Stimulated activated CD4-positive, alpha-beta T cell treated with anti-CD3 and anti-CD28 coated beads, Interleukin-15, amount 100 ng/mL, for 1 hour (primary cell): ENCODE results near the gene RNFT2.

ENCODE experiments used
- DNase-seq, 2 donors: peaks; one replicate each; pipeline ENCODE4 v3.0.0-alpha.2; 2020; ENCODE audit warnings: low read depth in 1 of 2, low spot score in 1 of 2

The RNFT2 gene

DNA sequence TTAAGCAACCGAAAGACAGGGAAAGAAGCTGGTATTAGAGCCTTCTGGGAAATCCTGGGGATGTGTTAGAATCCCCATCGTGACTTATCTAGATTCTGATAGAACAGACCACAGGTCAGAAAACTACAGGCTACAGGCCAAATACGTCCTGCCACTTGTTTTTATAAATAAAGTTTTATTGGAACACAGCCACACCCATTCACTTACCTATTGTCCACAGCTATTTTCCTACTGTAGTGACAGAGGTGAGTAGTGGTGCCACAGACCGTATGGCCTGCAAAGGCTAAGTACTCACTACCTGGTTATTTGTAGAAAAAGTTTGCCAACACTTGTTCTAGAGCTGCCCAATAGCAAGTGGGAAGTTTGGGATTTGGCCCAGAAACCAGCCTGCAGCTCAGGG is 89.3 kb downstream of the RNFT2 start:
- DNase-seq = no peak

DNA sequence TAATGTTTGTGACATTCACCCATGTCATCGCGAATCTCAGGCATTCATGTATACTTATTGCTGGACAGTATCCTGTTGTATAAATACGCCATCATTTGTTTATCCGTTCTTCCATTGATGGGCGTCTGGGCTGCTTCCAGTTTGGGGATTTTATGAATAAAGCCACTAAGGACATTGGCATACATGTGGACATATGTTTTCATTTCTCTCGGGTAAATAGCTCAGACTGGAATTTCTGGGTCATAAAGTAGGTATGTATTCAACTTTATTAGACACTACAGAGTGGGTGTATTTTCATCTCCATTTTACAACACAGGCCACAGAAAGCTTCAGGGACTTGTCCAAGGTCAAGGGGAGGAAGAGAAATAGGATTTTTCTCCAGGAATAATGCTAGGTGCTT is 94.2 kb downstream of the RNFT2 start:
- no peak for DNase-seq

DNA sequence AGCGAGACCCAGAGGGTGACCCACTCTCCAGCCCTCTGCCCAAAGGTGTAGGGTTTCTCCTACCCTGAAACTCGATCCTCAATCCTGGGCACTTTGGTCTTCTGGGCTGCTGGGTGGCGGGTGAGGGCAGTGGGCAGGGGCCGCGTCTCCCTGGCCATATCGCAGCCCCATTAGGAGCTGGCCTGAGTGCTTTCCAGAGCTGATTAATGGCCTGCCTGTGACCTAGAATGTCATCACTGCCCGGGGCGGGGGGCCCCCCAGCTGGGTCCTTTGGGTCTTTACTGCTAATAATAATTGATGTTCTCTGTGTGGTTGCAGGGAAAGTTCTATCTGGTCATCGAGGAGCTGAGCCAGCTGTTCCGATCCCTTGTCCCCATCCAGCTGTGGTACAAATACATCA is 95.4 kb downstream of the RNFT2 start:
- DNase-seq = no peak

DNA sequence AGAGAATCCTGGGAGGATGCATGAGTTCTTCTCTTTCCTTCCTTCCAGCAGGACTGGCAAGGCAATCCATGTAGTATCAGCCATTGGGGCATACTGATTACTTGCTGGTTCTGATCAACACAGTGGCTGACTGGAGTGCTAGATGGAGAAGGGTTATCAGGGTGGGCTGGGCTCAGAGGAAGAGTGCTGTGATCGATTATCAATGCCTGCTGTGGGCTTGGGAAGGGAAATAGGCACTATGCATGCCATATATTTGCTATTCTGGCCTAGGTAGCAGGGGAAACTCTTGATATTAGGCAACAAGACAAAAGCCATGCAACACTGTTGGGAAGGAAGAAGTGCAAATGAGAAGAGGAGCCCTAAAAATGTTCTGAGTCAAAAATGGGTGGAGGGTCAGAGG is 97.4 kb downstream of the RNFT2 start:
- DNase-seq = no peak

DNA sequence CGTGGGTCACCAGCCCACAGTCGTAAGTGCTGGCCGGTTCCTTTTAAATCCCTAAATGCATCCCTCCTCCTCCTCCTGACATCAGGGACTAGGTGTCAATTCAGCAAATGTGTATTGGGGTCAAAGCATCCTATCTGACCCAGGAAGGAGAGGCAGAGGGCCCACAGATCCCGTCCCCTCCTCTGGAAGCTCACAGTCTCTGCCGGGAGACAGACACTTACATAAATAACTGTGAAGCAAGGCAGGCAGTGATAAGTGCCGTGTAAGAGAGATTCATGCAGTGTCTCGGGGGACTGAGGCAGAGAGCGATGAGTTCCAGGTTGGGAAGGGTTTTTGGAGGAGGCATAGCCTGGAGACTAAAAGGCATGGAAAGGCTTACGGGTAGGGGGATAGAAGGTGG is 99.0 kb downstream of the RNFT2 start:
- DNase-seq = no peak

DNA sequence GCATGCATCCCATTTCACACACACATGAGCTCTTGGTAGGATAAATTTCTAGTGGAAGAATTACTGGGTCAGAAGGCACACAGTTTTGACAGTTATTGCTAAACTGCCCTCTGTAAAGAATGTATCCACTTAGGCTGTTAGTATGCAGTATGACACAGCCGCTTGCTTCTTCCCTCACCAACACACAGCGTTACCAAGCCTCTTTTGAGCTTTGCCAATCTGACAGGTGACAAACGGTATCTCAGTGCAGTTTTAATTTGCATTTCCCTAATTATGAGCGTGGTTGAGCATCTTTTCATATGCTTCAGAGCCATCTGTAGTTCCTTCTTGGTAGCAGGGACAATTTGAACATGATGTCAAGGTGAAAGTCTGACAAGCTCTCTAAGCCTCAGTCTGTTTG is 100.2 kb downstream of the RNFT2 start:
- no peak for DNase-seq

DNA sequence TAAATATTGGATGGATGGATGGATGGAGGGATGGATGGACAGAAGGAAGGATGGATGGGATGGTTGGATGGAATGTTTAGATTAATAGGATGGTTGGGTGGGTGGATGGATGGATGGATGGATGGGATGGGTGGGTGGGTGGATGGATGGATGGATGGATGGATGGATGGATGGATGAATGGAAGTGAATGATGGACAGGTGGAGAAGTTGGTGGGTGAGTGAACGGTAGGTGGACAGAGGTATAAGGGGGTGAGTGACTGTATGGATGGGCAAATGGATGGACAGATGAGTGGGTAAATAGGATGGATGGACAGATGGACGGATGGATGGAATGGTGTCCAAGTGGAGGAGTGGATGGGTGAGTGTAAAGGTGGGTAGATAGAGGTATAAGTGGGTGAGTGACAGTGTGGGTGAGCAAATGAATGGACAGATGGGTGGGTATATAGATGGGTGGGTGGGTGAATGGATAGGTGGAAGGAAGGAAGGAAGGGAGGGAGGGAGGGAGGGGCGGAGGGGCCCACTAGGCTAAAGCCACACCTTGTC is 101.2 kb downstream of the RNFT2 start:
- no peak for DNase-seq

DNA sequence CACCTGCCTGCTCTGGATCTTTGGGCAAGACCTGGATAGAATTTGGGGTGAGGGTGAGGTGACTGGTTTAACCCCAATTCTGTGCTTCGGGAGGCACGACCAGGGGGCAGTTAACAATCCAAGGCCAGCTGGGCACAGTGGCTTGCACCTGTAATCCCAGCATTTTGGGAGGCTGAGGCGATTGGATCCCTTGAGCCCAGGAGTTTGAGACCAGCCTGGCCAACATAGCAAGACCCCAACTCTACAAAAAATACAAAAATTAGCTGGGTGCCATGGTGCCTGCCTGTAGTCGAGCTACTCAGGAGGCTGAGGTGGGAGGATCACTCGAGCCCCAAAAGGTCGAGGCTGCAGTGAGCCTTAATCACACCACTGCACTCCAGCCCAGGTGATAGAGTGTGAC is 105.0 kb downstream of the RNFT2 start:
- no peak for DNase-seq

DNA sequence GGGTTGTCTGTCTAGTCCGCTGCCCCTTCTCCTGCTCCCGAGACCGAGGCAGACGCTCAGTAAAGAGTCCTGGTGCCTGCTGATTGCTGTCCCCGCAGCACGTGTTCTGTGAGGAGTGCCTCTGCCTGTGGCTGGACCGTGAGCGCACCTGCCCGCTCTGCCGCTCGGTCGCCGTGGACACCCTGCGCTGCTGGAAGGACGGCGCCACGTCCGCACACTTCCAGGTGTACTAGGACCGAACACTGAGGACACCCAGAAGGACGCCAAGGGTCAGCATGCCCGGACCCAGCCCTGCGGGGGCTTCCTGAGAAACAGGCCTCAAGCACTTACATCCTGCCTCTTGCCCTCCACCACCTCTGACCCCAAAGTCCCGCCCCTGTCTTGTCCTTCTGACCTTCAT is 111.1 kb downstream of the RNFT2 start:
- no peak for DNase-seq

DNA sequence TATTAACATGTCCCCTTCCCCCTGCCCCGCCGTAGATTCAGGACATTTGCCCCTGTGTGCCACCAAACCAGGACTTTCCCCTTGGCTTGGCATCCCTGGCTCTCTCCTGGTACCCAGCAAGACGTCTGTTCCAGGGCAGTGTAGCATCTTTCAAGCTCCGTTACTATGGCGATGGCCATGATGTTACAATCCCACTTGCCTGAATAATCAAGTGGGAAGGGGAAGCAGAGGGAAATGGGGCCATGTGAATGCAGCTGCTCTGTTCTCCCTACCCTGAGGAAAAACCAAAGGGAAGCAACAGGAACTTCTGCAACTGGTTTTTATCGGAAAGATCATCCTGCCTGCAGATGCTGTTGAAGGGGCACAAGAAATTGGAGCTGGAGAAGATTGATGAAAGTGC is 114.2 kb downstream of the RNFT2 start:
- DNase-seq = no peak

DNA sequence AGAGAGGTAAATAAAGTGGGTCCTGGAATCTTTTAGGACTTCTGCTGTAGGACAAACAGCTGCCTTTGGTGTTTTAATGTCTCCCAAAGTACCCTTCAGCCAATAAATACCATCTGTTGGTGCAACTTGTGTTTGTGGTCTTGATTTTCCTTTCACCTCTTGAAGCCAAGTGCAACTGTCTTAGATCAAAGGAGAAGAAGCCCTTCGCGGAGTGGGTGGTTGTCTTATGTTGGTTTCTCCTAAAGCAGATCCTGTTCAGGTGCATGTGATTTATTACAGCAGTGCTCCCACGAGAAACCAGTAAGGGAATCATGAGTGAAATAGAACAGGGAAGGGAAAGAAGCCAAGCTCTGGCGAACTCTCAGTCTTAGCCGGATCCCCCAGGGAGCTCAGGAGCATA is 115.4 kb downstream of the RNFT2 start:
- DNase-seq = no peak

DNA sequence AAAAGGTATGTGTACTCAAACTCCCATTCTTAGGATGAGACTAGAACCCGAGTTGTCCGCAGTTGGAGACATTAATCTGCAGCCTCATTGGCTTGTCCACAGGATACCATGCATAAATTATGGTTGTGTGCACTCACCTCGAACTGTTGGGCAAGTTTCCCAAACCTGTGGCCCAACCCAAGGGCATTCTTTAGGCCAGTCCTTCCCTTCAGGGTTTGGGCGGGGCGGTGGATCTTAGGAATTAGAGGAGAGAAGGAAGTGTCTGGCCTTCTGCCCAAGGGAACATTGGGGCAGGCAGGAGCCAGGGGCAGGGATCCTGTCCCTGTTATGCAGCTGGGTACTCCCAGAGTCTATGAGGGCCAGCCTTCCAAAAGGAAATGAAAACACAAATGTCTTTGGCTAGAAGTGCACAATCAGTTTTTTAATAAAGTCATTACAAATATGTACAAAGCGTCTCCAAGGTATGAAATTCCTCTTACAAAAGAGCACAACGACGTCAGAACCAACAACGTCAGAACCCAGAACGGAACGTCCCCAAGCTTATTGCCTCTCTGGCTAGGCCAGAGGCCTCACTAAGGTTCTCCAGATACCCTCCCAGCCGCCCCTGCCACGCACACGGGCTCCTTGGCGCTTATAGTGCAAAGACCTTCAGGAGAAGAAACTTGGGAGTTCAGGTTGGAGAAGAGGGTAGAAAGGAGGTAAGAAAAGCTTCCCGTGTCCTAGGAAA is 117.8 kb downstream of the RNFT2 start:
- DNase-seq = no peak

DNA sequence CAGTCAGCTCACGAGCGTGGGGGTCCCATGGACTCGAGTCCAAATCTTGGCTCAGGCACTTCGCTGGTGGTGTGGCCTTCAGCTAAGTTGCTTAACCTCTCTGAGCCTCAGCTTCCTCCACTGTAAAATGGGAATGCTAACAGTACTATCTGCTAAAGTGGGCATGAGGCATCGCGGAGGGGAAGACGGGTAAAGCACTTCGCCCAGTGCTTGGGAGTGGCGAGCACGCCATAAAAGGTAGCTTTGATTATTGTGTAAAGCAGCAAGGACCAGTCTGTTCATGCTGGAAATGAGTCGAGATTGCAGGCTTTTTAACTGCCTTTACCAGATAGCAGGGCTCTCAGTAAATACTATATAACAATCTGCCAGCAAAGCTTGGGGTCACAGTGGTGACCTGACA is 118.6 kb downstream of the RNFT2 start:
- no peak for DNase-seq

DNA sequence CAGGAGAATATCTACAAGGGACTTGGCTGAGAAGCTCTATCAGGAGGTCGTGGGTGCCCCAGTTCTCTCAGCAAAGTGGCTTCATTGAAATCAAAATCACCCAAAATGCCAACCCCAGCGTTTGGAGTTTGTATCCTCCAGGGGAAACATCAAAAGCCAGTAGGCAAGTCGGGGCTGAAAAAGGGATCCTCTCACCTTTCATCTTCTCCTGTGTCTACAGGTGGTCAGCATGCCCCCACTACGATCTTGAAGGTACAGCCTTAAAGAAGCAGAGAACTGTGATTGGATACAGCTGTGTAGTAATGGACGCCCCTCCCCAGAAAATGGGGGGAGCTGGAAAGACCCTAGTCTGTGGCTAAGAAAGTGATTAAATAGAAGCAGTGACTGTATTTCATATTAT is 121.0 kb downstream of the RNFT2 start:
- no peak for DNase-seq

DNA sequence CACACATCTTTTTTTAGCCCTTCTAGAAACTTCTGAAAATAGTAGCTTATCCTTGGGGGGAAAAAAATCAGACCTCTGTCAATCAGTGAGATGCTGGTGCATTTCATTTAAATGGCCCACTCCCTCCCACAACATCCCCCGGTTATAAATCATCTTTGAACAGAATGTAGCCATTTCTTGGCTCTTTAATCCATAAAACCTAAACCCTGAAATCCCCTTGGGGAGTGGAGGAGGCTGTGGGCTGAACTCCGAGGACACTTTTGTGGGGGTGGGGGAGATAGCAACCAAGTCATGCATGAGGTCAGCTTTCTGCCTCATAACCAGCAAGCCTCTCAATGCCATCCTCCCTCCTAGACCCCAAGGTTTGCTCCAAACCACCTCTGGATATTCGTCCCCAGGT is 122.1 kb downstream of the RNFT2 start:
- no peak for DNase-seq

DNA sequence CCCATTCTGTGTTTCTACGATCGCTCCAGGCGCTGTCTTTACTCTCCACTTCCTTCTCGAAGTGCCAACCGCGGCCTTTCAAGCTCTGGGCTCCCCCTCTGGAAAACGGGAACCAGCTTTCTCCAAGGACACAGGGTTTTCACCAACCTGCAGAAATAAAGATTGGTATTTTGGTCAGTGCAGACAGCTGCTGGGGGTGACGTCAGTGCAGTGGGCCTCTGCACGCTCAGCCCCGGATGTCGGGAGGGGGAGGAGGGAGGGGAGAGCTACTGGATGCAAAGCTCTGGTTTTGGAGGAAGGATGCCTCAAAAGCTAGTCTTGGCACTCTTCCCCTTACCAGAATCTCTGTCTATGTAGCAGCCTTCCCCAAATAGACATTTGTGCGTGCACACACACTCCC is 123.2 kb downstream of the RNFT2 start:
- DNase-seq = no peak

DNA sequence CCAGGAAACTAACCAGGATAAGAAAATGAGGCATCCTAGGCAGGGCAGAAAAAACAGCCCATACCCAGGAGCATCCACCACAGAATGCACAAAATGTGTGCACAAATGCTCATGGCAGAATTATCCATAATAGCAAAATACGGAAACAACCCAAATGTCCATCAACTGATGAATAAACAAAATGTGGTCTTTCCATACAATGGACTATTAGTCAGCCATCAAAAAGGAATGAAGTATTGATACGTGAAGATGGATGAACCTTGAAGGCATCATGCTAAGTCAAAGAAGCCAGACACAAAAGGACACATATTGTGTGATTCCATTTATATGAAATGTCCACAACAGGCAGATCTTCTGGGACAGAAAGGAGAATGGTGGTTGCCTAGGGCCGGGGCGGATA is 124.1 kb downstream of the RNFT2 start:
- DNase-seq = no peak

DNA sequence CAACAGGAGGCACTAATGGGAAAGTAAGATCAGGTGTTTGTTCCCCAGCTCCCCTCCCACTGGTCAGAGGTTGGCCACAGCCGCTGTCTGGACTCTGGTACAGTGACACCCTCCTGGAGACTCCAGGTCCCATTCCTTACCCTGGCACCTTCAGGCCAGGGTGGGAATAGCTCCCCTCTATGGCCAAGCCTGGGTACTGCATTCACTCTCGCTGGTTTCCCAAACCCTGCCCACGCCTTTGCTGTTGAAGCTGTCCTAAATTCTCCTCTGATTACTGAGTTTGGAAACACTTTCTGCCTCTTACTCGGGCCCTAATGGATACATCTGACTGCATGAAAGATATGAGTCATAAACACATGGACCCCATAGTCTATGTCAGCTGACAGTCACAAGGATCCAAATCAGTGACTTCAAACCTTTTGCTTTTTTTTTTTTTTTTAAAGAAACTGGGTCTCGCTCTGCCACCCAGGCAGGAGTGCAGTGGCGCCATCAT is 125.2 kb downstream of the RNFT2 start:
- DNase-seq = no peak

DNA sequence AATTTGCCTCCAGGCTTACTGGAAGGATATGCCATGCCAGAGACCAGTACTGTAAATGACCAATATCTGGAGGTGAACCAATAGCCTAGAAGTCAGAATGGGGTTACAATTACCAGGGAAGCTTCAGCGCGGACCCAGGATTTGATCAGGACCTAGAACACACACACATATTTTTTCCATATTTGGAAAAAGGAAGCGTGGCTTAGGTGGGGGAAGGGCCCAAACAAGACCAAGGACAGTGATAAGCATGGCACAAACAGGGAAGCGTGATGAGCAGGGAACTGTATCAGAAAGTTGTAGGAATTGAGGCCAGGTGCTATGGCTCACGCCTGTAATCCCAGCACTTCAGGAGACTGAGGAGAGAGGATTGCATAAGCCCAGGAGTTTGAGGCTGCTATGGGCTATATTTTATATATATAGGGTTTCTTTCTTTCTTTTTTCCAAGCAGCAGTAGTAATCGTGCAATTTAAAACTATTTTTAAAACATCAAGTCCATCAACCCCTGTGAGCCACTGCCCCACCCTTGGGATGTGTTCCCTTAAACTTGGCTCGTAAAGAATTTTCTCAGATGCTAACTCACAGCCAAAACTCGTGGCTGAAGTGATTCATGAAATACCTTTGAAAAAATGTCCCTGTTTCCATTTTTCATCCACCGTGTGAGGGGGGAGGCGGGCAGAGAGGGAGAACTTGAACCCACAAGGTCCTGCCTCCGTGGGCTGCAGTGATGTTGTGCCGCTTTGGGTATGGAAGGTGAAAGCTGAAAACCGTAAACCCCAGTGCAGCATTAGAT is 126.5 kb downstream of the RNFT2 start:
- DNase-seq = no peak

DNA sequence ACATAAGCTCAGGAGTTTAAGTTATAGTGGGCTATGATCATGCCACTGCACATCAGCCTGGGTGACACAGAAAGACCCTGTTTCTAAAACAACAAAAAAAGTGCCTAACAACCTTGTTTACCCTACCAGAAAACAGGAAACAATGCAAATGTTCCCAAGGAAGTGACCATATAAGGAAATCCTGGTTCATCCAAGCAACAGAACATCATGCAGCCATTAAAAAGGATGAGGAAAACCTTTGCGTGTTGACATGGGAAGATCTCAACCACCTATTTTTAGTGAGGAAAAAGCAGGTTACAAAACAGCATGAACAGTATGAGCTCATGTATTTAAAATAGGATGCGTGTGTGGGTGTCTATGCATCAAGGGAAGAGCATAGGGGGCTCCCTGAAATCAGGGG is 129.4 kb downstream of the RNFT2 start:
- no peak for DNase-seq

DNA sequence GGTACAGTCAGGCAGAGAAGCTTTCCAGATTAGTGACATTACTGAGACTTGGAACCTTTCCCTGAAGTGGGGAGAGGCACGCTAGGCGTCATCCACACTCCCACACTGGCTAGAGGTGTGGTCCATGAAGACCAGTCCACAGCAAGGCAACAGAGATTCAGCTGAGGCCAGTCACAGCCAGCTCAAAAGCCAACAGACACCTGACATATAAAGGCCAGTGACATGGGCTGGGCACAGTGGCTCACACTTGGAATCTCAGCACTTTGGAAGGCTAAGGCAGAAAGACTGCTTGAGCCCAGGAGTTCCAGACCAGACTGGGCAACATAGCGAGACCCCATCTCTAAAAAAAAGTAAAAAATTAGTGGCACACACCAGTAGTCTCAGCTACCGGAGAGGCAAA is 132.2 kb downstream of the RNFT2 start:
- DNase-seq = no peak

DNA sequence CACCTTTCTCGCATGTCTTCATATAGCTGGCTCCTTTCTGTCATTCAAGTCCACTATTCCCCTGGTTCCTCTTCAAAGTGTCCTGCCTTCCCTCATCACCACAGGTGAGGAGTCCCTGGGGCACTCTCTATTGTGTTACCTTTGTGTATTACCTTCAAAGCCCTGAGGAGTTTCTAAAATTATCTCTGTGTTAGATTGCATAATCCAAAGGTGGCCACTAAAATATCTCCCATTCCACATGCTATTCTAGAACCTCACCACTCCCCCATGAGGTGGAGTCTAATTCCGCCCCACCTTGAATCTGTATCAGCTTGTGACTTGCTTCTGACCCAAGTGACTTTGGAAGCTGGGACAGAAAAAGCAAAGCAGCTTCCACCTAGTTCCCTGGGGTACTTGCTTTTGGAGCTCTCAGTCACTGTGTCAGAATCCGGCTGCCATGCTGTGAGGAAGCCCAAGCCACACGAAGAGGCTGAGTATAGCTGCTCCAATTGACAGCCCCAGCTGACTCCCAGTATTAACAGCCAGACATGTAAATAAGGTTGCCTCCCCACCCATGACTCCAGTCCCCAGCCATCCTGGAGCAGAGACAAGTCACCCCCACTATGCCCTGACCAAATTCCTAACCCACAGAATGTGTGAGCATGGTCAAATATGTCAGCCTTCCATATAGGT is 136.3 kb downstream of the RNFT2 start:
- no peak for DNase-seq
